ENCODE data around the gene UBE4B.

Gene UBE4B

DNA sequence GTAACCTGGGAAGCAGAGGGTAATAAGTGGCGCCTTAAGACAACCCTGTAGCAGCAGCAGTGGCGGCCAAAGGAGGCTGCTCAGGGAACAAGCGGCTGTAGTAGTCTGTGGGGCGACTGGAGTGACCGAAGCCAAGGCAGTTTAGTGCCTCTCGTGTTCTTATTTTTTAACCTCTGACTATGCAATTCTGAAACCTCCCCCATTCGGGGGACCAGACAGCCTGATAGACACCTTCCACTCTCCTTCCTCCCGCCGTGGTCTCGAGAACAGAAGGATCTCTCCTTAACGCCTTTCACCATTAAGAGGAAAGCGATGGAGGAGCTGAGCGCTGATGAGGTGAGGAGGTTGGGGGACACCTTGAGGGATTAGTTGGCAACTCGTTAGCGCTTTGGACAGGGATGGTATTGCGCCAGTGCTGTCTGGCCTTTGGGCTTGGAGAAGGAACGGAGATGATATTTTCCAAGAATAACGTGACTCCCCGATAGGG is 644 bp downstream of the UBE4B start:
- H3K36me3 ChIP-seq (ENCODE audit: control insufficient read depth in 2 of 2, insufficient read depth in 2 of 2, low read length in 2 of 2), result peaks cover 3% of the 10 kb centered on the region in 2 donors
- H3K27me3 ChIP-seq (ENCODE audit: control insufficient read depth in 1 of 2, insufficient read depth in 2 of 2, low read length in 2 of 2), result no peaks in the 10 kb centered on the region
- H3K4me1 ChIP-seq (ENCODE audit: control insufficient read depth, insufficient read depth, low read length), result peaks cover 5% of the 10 kb centered on the region
- peak overlapping the region; percentile 99 to 100 for H3K4me3 ChIP-seq (ENCODE audit: low read length in 2 of 2)
- H3K9ac ChIP-seq (ENCODE audit: low read length in 2 of 2), result peak overlapping the region; percentile 91 to 94
- H3K27ac ChIP-seq (ENCODE audit: low read length), result peak overlapping the region; percentile 93
- H3K9me3 ChIP-seq (ENCODE audit: control insufficient read depth in 2 of 2, low read length in 2 of 2), result no peaks in the 10 kb centered on the region

DNA sequence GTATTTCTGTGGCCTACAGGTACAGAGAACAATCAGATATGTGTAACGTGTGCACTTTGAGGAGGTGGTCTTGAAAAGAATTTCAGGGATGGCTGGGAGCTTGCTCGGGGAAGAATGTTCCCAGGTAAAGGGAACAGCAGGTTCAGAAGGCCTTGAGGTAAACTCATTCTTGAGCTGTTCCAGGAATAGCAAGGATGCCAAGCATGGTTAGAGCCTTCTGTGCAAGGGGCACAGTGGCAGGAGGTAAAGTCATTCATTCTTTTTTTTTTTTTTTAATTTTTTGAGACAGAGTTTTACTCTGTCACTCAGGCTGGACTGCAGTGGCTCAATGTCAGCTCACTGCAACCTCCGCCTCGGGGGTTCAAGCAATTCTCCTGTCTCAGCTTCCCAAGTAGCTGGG is 10.0 kb downstream of the UBE4B start:
- Histone ChIP-seq H3K9ac (ENCODE audit: low read length in 2 of 2) (no peak overlapping the region), H3K4me3 (ENCODE audit: low read length in 2 of 2) (no peak overlapping the region), H3K4me1 (ENCODE audit: control insufficient read depth, insufficient read depth, low read length) (peaks cover 25% of the 10 kb centered on the region), H3K27me3 (ENCODE audit: control insufficient read depth in 1 of 2, insufficient read depth in 2 of 2, low read length in 2 of 2) (no peaks in the 10 kb centered on the region), H3K36me3 (ENCODE audit: control insufficient read depth in 2 of 2, insufficient read depth in 2 of 2, low read length in 2 of 2) (peaks cover 3 to 4% of the 10 kb centered on the region in 2 donors), H3K27ac (ENCODE audit: low read length) (no peak overlapping the region), H3K9me3 (ENCODE audit: control insufficient read depth in 2 of 2, low read length in 2 of 2) (no peaks in the 10 kb centered on the region)

DNA sequence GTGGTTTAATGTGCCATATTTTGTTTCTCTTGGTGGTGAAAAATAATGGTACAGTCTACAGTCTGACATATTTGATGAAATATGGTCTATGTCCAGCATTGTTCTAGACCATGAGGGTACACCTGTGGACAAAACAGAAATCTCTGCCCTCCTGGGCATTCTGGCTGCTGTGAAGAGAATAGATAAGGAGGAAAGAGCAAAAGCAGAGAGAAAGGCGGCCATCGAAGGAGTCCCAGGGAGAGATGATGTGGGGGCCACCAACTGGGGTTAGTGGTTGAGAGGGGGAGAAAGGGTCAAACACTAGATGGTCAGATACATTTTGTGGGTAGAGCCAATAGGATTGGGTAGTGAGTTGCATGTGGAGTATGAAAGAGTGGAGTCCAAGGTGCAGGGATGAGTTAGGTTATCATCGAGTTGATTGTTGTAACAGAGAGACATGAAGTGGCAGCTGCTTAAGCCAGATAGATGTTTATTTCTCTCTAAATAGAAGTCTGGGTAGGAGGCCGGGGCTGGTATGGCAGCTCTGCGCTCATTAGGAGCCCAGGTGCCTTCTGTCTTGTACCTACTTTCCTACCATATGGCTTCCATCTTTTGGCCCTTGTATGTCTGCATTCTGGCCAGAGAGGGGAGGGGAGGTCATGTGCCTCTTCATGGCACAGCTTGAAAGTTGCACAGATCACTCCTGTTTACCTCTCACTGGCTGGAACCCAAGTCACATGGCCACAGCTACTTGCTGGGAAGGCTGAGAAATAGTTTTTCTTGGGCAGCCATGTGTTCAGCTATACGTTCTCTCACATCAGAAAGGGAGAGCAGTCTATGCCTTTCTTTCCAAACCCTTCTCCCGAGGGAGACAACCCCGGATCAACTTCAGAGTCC is 13.0 kb downstream of the UBE4B start:
- Histone ChIP-seq H3K9me3 (ENCODE audit: control insufficient read depth in 2 of 2, low read length in 2 of 2) (no peaks in the 10 kb centered on the region), H3K36me3 (ENCODE audit: control insufficient read depth in 2 of 2, insufficient read depth in 2 of 2, low read length in 2 of 2) (no peaks in the 10 kb centered on the region), H3K4me1 (ENCODE audit: control insufficient read depth, insufficient read depth, low read length) (peaks cover 29% of the 10 kb centered on the region), H3K9ac (ENCODE audit: low read length in 2 of 2) (no peak overlapping the region), H3K27me3 (ENCODE audit: control insufficient read depth in 1 of 2, insufficient read depth in 2 of 2, low read length in 2 of 2) (no peaks in the 10 kb centered on the region), H3K27ac (ENCODE audit: low read length) (peak overlapping the region; percentile 53), H3K4me3 (ENCODE audit: low read length in 2 of 2) (peak overlapping the region; percentile 21 to 58)

DNA sequence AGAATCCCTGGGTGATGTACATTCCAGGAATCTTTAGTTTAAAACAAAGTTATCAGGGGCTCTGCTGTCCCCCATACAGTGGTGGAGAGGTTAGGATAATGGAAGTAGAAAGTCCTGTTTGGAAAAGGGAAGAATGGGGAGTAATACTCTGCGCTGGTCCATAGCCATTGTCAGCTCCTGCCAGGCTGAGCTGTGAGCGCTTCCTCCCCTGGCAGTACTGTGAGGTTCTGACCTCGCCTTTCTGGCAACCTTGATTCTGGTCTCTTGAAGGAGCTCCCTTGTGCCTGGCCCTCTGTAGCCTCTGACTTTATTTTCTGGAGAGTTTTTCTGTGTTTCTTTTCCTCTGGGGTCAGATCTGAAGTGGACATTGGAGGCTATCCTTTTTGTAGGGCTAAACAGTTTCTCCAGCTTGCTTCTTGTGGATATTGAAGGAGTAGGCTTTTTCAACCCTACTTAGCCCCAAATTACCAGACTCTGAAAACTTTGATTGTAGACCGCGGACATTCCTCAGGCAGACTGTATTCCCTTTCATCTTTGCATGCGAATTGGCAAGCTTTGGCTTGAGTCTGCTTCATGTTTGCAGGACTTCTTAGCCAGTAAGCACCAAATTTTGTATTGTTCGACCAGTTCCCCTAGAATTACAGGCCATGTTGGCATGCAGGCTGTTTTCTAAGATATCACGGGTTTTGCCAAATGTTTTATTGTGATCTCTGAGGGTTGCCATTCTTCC is 13.8 kb downstream of the UBE4B start:
- Histone ChIP-seq H3K27ac (ENCODE audit: low read length) (peak overlapping the region; percentile 53), H3K9ac (ENCODE audit: low read length in 2 of 2) (no peak overlapping the region), H3K4me1 (ENCODE audit: control insufficient read depth, insufficient read depth, low read length) (peaks cover 32% of the 10 kb centered on the region), H3K9me3 (ENCODE audit: control insufficient read depth in 2 of 2, low read length in 2 of 2) (no peaks in the 10 kb centered on the region), H3K27me3 (ENCODE audit: control insufficient read depth in 1 of 2, insufficient read depth in 2 of 2, low read length in 2 of 2) (no peaks in the 10 kb centered on the region), H3K36me3 (ENCODE audit: control insufficient read depth in 2 of 2, insufficient read depth in 2 of 2, low read length in 2 of 2) (no peaks in the 10 kb centered on the region), H3K4me3 (ENCODE audit: low read length in 2 of 2) (peak overlapping the region; percentile 21 to 58)

DNA sequence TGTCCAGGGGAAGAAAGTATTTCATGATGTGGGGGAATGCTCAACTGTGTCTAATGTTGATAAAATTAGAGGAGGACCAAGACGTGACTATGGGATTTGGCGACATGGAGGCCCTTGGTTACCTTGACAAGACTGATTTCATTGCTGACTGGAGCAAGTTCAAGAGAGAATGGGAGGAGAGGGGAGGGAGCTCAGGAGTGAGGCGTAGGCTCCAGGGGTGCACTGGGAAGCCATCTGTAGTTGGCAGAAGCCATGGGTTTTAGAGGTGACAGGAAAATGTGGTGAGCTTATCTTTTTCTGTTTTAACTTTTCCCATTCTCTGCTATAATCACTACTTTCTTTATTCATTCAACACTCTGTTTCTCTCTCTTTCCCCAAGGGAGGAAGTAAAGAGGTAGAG is 15.8 kb downstream of the UBE4B start:
- Histone ChIP-seq H3K9me3 (ENCODE audit: control insufficient read depth in 2 of 2, low read length in 2 of 2) (no peaks in the 10 kb centered on the region), H3K27ac (ENCODE audit: low read length) (no peak overlapping the region), H3K4me3 (ENCODE audit: low read length in 2 of 2) (no peak overlapping the region), H3K4me1 (ENCODE audit: control insufficient read depth, insufficient read depth, low read length) (peaks cover 32% of the 10 kb centered on the region), H3K27me3 (ENCODE audit: control insufficient read depth in 1 of 2, insufficient read depth in 2 of 2, low read length in 2 of 2) (no peaks in the 10 kb centered on the region), H3K36me3 (ENCODE audit: control insufficient read depth in 2 of 2, insufficient read depth in 2 of 2, low read length in 2 of 2) (no peaks in the 10 kb centered on the region), H3K9ac (ENCODE audit: low read length in 2 of 2) (no peak overlapping the region)

DNA sequence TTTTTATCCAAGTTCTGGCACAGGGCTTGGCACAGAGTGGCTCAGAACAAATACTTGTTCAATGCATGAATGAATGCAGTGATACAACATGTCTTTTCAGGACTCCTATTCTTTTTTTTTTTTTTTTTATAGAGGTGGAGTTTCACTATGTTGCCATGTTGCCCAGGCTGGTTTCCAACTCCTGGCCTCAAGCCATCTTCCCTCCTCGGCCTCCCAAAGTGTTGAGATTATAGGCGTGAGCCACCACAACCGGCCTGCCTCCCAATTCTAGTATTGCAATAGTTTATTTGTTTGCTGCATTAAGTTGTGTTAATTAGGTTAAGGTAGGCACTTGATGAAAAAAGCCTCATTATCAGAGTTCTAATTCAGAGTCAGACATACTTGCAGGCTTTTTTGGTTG is 17.9 kb downstream of the UBE4B start:
- H3K9ac ChIP-seq (ENCODE audit: low read length in 2 of 2), result no peak overlapping the region
- no peak overlapping the region for H3K4me3 ChIP-seq (ENCODE audit: low read length in 2 of 2)
- no peak overlapping the region for H3K27ac ChIP-seq (ENCODE audit: low read length)
- peaks cover 23% of the 10 kb centered on the region for H3K4me1 ChIP-seq (ENCODE audit: control insufficient read depth, insufficient read depth, low read length)
- no peaks in the 10 kb centered on the region for H3K9me3 ChIP-seq (ENCODE audit: control insufficient read depth in 2 of 2, low read length in 2 of 2)
- H3K27me3 ChIP-seq (ENCODE audit: control insufficient read depth in 1 of 2, insufficient read depth in 2 of 2, low read length in 2 of 2), result no peaks in the 10 kb centered on the region
- no peaks in the 10 kb centered on the region for H3K36me3 ChIP-seq (ENCODE audit: control insufficient read depth in 2 of 2, insufficient read depth in 2 of 2, low read length in 2 of 2)

DNA sequence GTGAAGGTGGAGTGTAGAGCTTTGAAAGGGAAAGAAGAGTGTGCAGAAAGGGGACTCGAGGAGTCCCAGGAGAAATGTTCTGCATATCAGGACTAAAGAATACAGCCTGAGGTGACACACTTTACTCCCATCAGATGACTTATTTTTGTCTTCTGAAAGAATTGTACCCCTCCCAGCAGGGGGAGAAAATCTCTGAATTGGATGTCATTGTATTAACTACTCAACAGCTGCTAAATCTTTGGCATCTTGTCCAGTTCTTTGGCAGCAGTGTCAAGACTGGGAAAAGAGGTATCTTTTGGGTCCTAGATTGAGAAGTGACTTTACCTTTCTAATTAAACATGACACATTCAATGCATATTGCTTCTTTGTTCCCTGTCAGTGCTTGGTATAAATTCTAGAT is 18.9 kb downstream of the UBE4B start:
- Histone ChIP-seq H3K9ac (ENCODE audit: low read length in 2 of 2) (no peak overlapping the region), H3K27me3 (ENCODE audit: control insufficient read depth in 1 of 2, insufficient read depth in 2 of 2, low read length in 2 of 2) (no peaks in the 10 kb centered on the region), H3K4me3 (ENCODE audit: low read length in 2 of 2) (no peak overlapping the region), H3K36me3 (ENCODE audit: control insufficient read depth in 2 of 2, insufficient read depth in 2 of 2, low read length in 2 of 2) (no peaks in the 10 kb centered on the region), H3K4me1 (ENCODE audit: control insufficient read depth, insufficient read depth, low read length) (peaks cover 15% of the 10 kb centered on the region), H3K27ac (ENCODE audit: low read length) (no peak overlapping the region), H3K9me3 (ENCODE audit: control insufficient read depth in 2 of 2, low read length in 2 of 2) (no peaks in the 10 kb centered on the region)

DNA sequence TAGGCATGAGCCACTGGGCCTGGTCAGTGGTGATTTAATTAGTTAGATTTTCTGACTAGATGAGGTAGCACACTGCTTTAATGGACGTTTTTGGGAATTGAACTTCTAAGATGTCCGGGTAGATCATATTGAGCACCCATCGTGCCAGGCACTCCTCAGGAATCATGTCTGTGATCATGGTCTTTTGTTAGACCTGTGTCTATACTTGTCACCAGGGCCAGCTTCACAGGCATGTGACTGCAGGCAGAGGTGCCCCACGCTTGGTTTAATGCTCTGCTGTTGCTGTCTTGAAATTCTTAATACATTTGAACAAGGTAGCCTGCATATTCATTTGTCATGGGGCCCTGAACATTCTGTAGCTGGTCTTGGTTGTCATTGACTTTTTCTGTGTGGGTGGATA is 19.6 kb downstream of the UBE4B start:
- H3K4me1 ChIP-seq (ENCODE audit: control insufficient read depth, insufficient read depth, low read length), result peaks cover 13% of the 10 kb centered on the region
- no peaks in the 10 kb centered on the region for H3K27me3 ChIP-seq (ENCODE audit: control insufficient read depth in 1 of 2, insufficient read depth in 2 of 2, low read length in 2 of 2)
- no peaks in the 10 kb centered on the region for H3K9me3 ChIP-seq (ENCODE audit: control insufficient read depth in 2 of 2, low read length in 2 of 2)
- no peak overlapping the region for H3K4me3 ChIP-seq (ENCODE audit: low read length in 2 of 2)
- H3K36me3 ChIP-seq (ENCODE audit: control insufficient read depth in 2 of 2, insufficient read depth in 2 of 2, low read length in 2 of 2), result no peaks in the 10 kb centered on the region
- no peak overlapping the region for H3K27ac ChIP-seq (ENCODE audit: low read length)
- no peak overlapping the region for H3K9ac ChIP-seq (ENCODE audit: low read length in 2 of 2)

DNA sequence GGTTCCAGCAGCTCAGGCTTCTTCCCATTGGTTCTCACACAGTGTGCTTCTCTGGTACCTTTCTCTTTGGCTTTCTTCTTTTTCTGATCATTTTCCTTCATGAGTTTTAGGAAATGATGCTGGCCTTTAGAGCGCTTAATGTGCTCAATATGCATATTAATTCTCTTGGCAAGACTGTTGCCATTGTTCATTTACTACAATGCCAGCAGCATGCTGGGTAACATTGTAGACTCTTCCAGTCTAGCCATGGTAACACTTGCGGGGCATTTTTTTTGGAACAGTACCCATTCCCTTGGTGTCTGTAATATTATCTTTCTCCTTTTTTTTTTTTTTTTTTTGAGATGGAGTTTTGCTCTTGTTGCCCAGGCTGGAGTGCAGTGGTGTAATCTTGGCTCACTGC is 21.7 kb downstream of the UBE4B start:
- Histone ChIP-seq H3K9ac (ENCODE audit: low read length in 2 of 2) (no peak overlapping the region), H3K4me3 (ENCODE audit: low read length in 2 of 2) (no peak overlapping the region), H3K9me3 (ENCODE audit: control insufficient read depth in 2 of 2, low read length in 2 of 2) (no peaks in the 10 kb centered on the region), H3K4me1 (ENCODE audit: control insufficient read depth, insufficient read depth, low read length) (peaks cover 32% of the 10 kb centered on the region), H3K27me3 (ENCODE audit: control insufficient read depth in 1 of 2, insufficient read depth in 2 of 2, low read length in 2 of 2) (no peaks in the 10 kb centered on the region), H3K27ac (ENCODE audit: low read length) (no peak overlapping the region), H3K36me3 (ENCODE audit: control insufficient read depth in 2 of 2, insufficient read depth in 2 of 2, low read length in 2 of 2) (no peaks in the 10 kb centered on the region)

DNA sequence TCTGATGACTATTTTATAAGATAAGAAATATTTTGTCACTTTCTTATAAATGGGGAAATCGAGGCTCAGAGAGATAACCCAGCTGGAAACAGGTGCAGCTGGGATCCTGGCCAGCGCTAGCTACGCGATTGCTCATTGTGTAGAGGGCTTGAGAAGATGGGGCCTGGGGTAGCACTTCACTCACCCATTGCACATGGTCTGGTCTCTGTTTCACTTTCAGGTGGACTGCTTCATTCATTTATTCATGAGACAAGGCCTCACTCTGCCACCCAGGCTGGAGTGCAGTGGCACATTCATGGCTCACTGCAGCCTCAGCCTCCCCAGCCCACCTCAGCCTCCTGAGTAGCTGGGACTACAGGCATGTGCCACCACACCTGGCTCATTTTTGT is 23.8 kb downstream of the UBE4B start:
- Histone ChIP-seq H3K27me3 (ENCODE audit: control insufficient read depth in 1 of 2, insufficient read depth in 2 of 2, low read length in 2 of 2) (no peaks in the 10 kb centered on the region), H3K9ac (ENCODE audit: low read length in 2 of 2) (no peak overlapping the region), H3K4me1 (ENCODE audit: control insufficient read depth, insufficient read depth, low read length) (peaks cover 26% of the 10 kb centered on the region), H3K9me3 (ENCODE audit: control insufficient read depth in 2 of 2, low read length in 2 of 2) (no peaks in the 10 kb centered on the region), H3K36me3 (ENCODE audit: control insufficient read depth in 2 of 2, insufficient read depth in 2 of 2, low read length in 2 of 2) (peaks cover 0 to 4% of the 10 kb centered on the region in 2 donors), H3K4me3 (ENCODE audit: low read length in 2 of 2) (no peak overlapping the region), H3K27ac (ENCODE audit: low read length) (no peak overlapping the region)

DNA sequence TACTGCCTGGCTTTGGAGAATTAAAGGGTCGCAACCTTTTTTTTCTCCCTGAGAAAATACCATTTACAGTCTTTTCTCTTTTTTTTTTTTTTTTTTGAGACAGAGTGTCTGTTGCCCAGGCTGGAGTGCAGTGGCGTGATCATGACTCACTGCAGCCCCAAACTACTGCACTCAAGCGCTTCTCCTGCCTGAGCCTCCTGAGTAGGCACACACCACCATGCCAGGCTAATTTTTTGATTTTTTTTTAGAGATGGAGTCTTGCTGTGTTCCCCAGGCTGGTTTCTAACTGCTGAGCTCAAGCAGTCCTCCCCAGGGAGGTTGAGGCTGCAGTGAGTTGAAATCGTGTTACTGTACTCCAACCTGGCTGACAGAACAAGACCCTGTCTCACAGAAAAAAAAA is 24.6 kb downstream of the UBE4B start:
- no peak overlapping the region for H3K9ac ChIP-seq (ENCODE audit: low read length in 2 of 2)
- H3K36me3 ChIP-seq (ENCODE audit: control insufficient read depth in 2 of 2, insufficient read depth in 2 of 2, low read length in 2 of 2), result peaks cover 0 to 4% of the 10 kb centered on the region in 2 donors
- H3K4me3 ChIP-seq (ENCODE audit: low read length in 2 of 2), result peak overlapping the region in 1 of 2 donors; percentile 21
- H3K9me3 ChIP-seq (ENCODE audit: control insufficient read depth in 2 of 2, low read length in 2 of 2), result no peaks in the 10 kb centered on the region
- H3K27me3 ChIP-seq (ENCODE audit: control insufficient read depth in 1 of 2, insufficient read depth in 2 of 2, low read length in 2 of 2), result no peaks in the 10 kb centered on the region
- peaks cover 26% of the 10 kb centered on the region for H3K4me1 ChIP-seq (ENCODE audit: control insufficient read depth, insufficient read depth, low read length)
- H3K27ac ChIP-seq (ENCODE audit: low read length), result no peak overlapping the region
